NCI-H2227 (cell line): ENCODE measurements around the gene TYRP1.

Experiments
- DNase-seq: peaks from one replicate; lab custom pipeline; 2025; ENCODE audit not compliant: unreplicated experiment; lab: John Stamatoyannopoulos, UW

TYRP1 gene

GRCh38 chr9:12730198-12730597 lies 37.0 kb downstream of the TYRP1 start:
- DNase-seq: no peak

GRCh38 chr9:12730927-12731326 lies 37.7 kb downstream of the TYRP1 start:
- DNase-seq: no peak

GRCh38 chr9:12732971-12733370 lies 39.8 kb downstream of the TYRP1 start:
- DNase-seq: no peak

GRCh38 chr9:12735665-12736064 lies 42.5 kb downstream of the TYRP1 start:
- no peak for DNase-seq

- DNase-seq: no peak
These were observed 44.7 kb downstream of the TYRP1 start for GRCh38 chr9:12737871-12738270.

- no peak for DNase-seq
These were observed 45.9 kb downstream of the TYRP1 start for GRCh38 chr9:12739014-12739652.

GRCh38 chr9:12740845-12741244 lies 47.7 kb downstream of the TYRP1 start:
- no peak for DNase-seq

GRCh38 chr9:12748016-12748415 lies 54.8 kb downstream of the TYRP1 start:
- DNase-seq: no peak

- DNase-seq: no peak
These were observed 55.8 kb downstream of the TYRP1 start for GRCh38 chr9:12748954-12749353.

- no peak for DNase-seq
These were observed 60.7 kb downstream of the TYRP1 start for GRCh38 chr9:12753931-12754330.

- DNase-seq: no peak
These were observed 66.6 kb downstream of the TYRP1 start for GRCh38 chr9:12759761-12760160.
